Right hindlimb (tissue), 1 donor: ENCODE measurements around the gene PTPRM.
"Not testable (repeated sequence)": the region's sequence is repeated elsewhere in the genome, so short reads cannot be mapped to it uniquely, and the experiment has no call there.

ENCODE experiments used
- DNase-seq: peaks from one replicate; pipeline ENCODE4 v3.0.0-alpha.2; 2018

PTPRM gene

DNA sequence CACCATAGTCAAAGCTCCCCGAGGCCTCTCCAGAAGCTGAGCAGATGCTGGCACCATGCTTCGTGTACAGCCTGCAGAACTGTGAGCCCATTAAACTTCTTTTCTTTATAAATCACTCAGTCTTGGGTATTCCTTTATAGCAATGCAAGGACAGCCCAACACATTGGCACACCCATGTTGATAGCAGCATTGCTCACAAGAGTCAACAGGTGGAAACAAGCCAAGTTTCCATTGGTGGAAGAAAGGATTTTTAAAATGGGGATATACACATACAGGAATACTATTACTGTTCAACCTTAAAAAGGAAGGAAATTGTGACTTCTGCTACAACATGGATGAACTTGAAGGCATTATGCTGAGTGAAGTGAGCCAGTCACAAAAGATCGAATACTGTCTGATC lies 855.3 kb downstream of the PTPRM start:
- no peak for DNase-seq

- DNase-seq: no peak
These were observed 856.0 kb downstream of the PTPRM start for GRCh38 chr18:8423051-8423557.

GRCh38 chr18:8424481-8424880 lies 857.4 kb downstream of the PTPRM start:
- no peak for DNase-seq

- no peak for DNase-seq
These were observed 858.0 kb downstream of the PTPRM start for GRCh38 chr18:8424917-8425725.

GRCh38 chr18:8426401-8426800 lies 859.3 kb downstream of the PTPRM start:
- DNase-seq: no peak

- DNase-seq: no peak
These were observed 860.2 kb downstream of the PTPRM start for GRCh38 chr18:8427339-8427738.

DNA sequence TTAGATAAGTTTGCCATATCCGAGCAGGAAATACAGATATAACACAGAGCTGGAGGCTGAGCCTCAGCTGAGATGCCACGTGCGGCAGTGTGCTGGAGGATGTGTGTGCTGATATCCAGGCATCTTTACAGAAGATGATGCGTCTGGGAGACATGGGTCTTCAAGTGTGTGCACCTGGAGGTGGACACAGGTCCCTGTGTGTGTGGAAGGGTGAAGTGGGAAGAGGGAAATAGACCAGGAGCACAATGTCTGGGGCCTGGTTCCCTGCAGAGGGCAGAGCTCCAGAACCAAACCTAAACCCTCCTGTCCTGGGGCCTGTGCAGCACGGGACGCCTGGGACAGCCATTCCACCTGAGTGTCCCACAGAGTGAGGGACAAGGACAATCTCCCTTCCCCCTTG lies 861.8 kb downstream of the PTPRM start:
- DNase-seq: no peak

- DNase-seq: no peak
These were observed 863.9 kb downstream of the PTPRM start for GRCh38 chr18:8431036-8431435.

DNA sequence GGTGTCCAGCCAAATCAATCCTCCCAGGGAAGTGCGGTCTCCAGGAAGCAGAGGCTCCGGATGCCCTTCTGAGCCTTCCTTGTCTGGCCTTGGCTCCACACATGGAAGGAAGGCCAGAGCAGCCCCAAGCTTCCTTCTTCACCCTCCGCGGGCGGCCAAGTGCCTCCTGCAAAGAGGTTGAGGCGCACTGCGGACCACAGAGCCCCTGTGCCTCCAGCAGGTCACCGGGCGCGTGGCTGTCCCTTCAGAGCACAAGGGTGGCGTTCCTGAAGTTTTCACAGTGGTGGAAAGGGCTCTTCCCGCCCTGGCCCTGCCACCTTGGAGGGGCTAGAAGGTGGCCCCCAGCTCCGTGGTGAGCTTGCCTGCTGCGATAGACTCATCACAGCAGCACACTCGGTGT lies 866.2 kb downstream of the PTPRM start:
- DNase-seq: no peak

DNA sequence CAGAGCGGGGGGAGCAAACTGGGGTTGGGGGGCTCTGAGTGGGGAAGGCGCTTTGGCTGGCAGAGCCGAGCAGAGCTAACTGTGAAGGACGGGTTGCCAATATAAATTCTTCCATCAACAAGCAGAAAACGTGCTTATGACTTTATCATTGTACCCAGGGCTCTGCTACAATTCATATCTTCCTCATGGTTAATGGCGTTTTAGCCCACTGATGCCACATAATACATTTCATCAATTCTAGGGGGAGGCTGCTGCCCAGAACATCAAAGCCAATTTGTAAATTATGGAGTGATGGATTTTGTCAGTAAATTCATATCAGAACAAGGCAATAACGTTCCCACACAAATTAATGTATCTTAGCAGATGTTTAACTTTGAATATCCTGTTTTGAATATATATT lies 866.7 kb downstream of the PTPRM start:
- DNase-seq: no peak

DNA sequence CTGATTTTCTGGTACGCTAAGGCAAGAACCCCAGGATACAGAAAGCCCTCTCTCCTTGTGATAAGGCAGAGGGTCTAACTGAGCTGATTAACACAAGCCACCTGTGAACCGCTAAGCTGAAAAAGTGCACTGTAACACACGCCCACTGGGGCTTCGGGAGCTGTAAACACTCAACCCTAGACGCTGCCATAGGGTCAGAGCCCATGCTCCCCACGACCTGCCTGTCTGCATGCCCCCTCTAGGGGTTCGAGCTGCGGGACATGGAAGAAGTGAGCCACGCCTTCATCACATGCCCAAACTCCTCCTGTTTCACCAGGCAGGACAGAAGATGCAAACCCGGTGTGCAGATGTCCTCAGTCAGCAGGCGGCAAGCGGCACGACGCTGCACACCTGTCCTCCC lies 868.3 kb downstream of the PTPRM start:
- no peak for DNase-seq

- DNase-seq: no peak
These were observed 871.9 kb downstream of the PTPRM start for GRCh38 chr18:8439055-8439454.

GRCh38 chr18:8443505-8443904 lies 876.4 kb downstream of the PTPRM start:
- no peak for DNase-seq

DNA sequence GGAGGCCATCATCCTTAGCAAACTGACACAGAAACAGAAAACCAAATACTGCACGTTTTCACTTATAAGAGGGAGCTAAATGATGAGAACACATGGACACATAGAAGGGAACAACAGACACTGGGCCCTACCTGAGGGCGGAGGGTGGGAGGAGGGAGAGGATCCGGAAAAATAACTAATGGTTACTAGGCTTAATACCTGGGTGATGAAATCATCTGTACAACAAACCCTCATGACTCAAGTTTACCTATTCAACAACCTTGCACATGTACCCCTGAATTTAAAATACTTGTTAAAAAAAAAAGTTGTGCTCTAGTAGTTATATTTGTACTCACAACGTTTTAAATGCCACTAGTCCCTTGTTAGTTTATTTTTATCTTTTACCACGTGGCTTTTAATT lies 879.8 kb downstream of the PTPRM start:
- DNase-seq: not testable (repeated sequence)

DNA sequence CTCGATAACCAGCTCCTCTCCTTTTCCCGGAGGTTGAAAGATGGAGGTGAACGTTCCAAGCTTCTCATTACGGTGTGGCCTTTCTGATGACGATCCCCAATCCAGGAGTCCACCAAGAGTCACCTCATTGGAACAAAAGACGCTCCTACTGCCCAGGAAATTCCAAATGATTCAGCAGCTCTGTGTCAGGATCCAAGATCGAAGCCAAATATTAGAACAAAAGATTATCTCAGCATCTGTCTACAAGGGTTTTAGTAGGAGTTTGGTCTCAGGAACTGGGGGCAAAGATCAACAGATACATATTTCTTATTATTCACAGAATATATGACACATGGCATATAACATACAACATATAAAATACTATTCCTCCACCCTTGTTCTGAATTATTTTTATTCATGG lies 881.0 kb downstream of the PTPRM start:
- no peak for DNase-seq

GRCh38 chr18:8450013-8450412 lies 882.9 kb downstream of the PTPRM start:
- no peak for DNase-seq

DNA sequence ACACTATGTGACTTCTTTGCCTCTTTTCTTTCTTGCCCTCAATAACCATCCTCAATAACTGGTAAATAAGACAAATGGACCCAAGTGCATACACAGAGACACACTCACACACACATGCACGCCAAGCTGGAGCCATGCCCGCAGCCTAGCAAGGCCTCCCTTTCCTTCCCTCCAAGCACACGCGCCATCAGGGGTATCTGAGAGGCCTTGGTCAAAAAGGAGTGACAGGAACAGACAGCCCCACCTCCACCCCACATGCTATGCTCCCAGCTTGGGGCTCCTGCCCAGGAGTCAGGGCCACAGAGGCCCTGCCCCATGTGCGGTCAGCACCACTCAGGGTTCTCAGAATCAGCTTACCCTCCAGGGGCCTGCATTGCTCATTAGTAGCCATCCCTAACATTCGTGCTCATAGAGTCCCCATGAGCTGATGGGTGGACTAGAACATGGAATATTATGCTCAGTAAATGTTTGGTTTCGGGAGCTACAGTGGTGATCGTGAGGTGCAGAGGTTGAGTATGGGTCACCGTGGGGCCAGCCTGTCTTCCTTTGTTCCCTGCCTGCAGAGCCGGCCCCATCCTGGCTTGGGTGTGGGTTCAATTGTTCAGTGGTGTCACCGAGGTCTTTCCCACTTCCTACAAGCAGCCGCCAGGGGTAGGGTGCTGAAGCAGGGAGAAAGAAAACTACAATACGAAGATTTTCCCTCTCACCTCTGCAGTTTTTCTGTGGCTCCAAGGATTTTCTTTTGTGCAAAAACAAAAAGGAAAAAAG lies 884.0 kb downstream of the PTPRM start:
- DNase-seq: no peak

GRCh38 chr18:8453528-8453927 lies 886.4 kb downstream of the PTPRM start:
- DNase-seq: no peak

DNA sequence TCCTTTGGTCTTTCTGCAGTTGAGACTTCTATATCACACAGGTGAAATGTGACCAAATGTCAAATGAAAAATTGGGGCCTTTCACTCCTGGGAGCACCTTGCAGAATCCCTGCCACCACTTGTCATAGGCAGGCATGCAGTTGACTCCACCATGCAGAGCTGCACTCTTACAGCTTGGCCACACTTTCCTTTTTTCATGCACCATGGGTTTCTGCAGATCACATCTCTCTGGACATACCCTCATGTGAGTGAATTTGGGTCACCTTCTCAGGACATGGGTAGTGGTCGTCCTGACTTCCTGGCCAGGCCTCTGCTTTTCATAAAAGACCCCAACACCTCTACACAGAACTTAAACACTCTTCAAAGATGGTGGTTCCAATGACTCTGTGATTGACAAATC lies 887.0 kb downstream of the PTPRM start:
- DNase-seq: no peak

DNA sequence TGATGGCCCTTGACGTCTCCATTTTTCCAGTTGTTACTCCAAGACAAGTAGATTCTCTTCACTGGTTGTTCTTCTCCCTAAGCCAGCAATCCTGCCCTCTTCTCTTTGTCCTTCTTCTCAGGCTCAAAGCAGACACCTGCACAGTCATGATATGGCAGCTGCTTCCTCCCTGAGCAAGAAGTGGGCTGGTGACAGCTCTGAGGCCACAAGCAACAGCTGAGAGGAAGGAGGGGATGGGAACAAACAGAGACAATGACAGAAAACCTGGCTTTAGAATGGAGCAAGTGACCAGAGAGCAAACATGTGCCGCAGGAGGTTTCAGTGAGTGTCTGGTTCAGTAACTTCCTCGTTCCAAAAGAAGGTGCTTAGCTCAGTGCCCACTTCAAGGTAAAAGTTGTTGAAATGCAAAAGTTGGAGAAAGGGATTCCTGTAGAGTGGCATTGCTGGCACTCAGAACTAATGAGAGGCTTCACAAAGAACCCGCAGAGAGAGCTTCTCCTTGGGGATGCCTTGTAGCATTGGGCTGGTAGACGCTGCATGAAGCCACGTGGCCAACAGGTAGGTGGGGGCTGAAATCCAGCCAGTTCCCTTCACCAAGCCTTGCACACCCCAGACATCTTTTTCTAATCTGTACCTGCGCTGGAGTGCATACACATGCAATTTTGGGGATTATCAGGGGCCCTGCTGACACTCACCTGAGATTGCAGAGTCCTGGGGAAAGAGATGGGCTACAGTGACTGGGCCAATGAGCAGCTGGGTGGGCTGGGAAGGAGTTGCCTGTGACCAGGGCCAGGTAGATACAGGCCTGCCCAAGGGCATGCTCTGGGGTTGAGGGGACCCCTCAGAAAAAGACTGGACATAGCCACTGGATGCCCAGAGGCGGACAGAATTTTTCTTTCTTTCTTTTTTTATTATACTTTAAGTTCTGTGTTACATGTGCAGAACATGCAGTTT lies 888.8 kb downstream of the PTPRM start:
- DNase-seq: no peak
